K562 (cell line): ENCODE data around the gene ERBB3. TPM values are rescaled to one million over a fixed set of nuclear protein-coding genes. Genes with fewer than 3 reads are reported as not detected.

Experiments used
- E4F1 ChIP-seq: fragments of 250-450 bp; sonication (Bioruptor Pico); IDR thresholded peaks from 2 replicates; pipeline ENCODE4 v1.5.0; 2021; ENCODE audit warnings: mild to moderate bottlenecking, borderline replicate concordance
- FOXA3 ChIP-seq, 2 experiments: fragments of 450-650 bp in 1 of 2; sonication (generic) in 1 of 2; formaldehyde crosslinking; IDR thresholded peaks in 1 of 2; conservative IDR thresholded peaks in 1 of 2; 2 replicates each; pipeline versions ENCODE4 v1.4.0 to v1.8.0; 2020 to 2022; ENCODE audit warnings: mild to moderate bottlenecking in 2 of 2, missing genetic modification reagents in 1 of 2
- KLF1 ChIP-seq: fragments of 450-650 bp; IDR thresholded peaks from 2 replicates; pipeline ENCODE4 v1.6.1; 2016; ENCODE audit warnings: missing genetic modification characterization, missing compliant biosample characterization
- KLF6 ChIP-seq: fragments of 250-450 bp; sonication (Bioruptor Pico); IDR thresholded peaks from 2 replicates; pipeline ENCODE4 v1.4.0; 2020; ENCODE audit warnings: mild to moderate bottlenecking, moderate library complexity, borderline replicate concordance
- MCM2 ChIP-seq: fragments of 450-650 bp; IDR thresholded peaks from 2 replicates; pipeline ENCODE4 v1.6.1; 2017; ENCODE audit warnings: low read depth, mild to moderate bottlenecking
- MNT ChIP-seq, 2 experiments: fragments of 450-650 bp; conservative IDR thresholded peaks; 2 replicates each; pipeline ENCODE4 v1.6.1; 2017; ENCODE audit warnings: mild to moderate bottlenecking in 2 of 2, moderate library complexity in 2 of 2
- PHF8 ChIP-seq: fragments of 200-600 bp; sonication (generic); IDR thresholded peaks from 2 replicates; pipeline ENCODE4 v1.6.1; 2012; ENCODE audit warnings: mixed run types, mild to moderate bottlenecking, inconsistent platforms, low read length, moderate library complexity, borderline replicate concordance
- PRDM10 ChIP-seq: fragments of 450-650 bp; IDR thresholded peaks from 2 replicates; pipeline ENCODE4 v1.6.1; 2018; ENCODE audit not compliant: partially characterized antibody
- RBFOX2 ChIP-seq: fragments of 200-400 bp; formaldehyde crosslinking; IDR thresholded peaks from 2 replicates; pipeline ENCODE4 v1.6.1; 2017; ENCODE audit warnings: low read depth, mild to moderate bottlenecking, low read length, moderate library complexity
- THRAP3 ChIP-seq: fragments of 450-650 bp; IDR thresholded peaks from 2 replicates; pipeline ENCODE4 v1.6.1; 2016; ENCODE audit warnings: mild to moderate bottlenecking, inconsistent platforms, borderline replicate concordance
- USF2 ChIP-seq: sonication (generic); formaldehyde crosslinking; IDR thresholded peaks from 2 replicates; pipeline ENCODE4 v1.5.0; 2020; ENCODE audit warnings: missing genetic modification reagents
- ZBTB12 ChIP-seq: fragments of 250-450 bp; sonication (Bioruptor Pico); IDR thresholded peaks from 2 replicates; pipeline ENCODE4 v1.4.0; 2020
- ZKSCAN8 ChIP-seq: fragments of 200-800 bp; sonication (Bioruptor generic); IDR thresholded peaks from 2 replicates; pipeline ENCODE4 v1.6.1; 2016; ENCODE audit warnings: missing genetic modification characterization, missing compliant biosample characterization
- ZNF165 ChIP-seq: fragments of 250-450 bp; sonication (Bioruptor Pico); IDR thresholded peaks from 2 replicates; pipeline ENCODE4 v1.4.0; 2020; ENCODE audit warnings: borderline replicate concordance
- ZNF175 ChIP-seq: fragments of 200-800 bp; sonication (Bioruptor generic); IDR thresholded peaks from 2 replicates; pipeline ENCODE4 v1.6.1; 2016; ENCODE audit warnings: low read depth, mild to moderate bottlenecking, missing genetic modification characterization, missing compliant biosample characterization
- ZNF589 ChIP-seq: fragments of 200-800 bp; sonication (Bioruptor generic); IDR thresholded peaks from 2 replicates; pipeline ENCODE4 v1.6.1; 2016; ENCODE audit warnings: low read depth, missing genetic modification characterization, missing compliant biosample characterization
- polyA plus RNA-seq, 8 experiments: library from polyadenylated mRNA; depleted of rRNA in 4 of 8; stranded (reverse) in 5 of 8; unstranded in 3 of 8; fragments of >200 nt; fragmentation: Nextera tagmentation in 2 of 8; fragmentation: Illumina TruSeq in 1 of 8; extraction: Ambion mirVana in 2 of 8; extraction: Trizol in 1 of 8; gene quantifications; 2 replicates each; pipeline versions ENCODE4 v1.2.1 to v1.2.3, GENCODE V29; 2011 to 2014; ENCODE audit warnings: inconsistent platforms in 1 of 8, missing spikeins in 1 of 8
- total RNA-seq, 7 experiments: library from RNA; depleted of rRNA in 6 of 7; stranded (reverse); fragments of >200 nt in 6 of 7; fragmentation: Illumina TruSeq in 2 of 7; extraction: Trizol in 2 of 7; gene quantifications; 2 replicates each; pipeline versions ENCODE4 v1.2.1 to v1.2.3, GENCODE V29; 2011 to 2021; ENCODE audit warnings: low replicate concordance in 1 of 7

Gene ERBB3
- total and polyA plus RNA-seq, 9 of the 15 experiments (the other 6 are each of a cell fraction or from before 2014, with no cell fraction given): 1.5 to 5.4 (median 3.8) TPM

GRCh38 chr12:56104815-56105608 lies 25.0 kb downstream of the ERBB3 start (continued):
- TF ChIP-seq E4F1 (no peak), ZKSCAN8 (CRISPR knock-in tag) (no peak), PHF8 (peak; percentile 1; the same call in 1 of the 2 replicates), ZNF589 (CRISPR knock-in tag) (no peak), THRAP3 (peak; percentile 20; the same call in 1 of the 2 replicates), FOXA3 (CRISPR knock-in tag; conservative IDR thresholded peaks at IDR 0.05 in 1 of 2, IDR thresholded peaks at IDR 0.05 in 1 of 2) (0 out of 4 replicates have a peak, but pooled peaks of 1 of the 2 experiments have one; percentile 39), ZNF165 (CRISPR knock-in tag) (no peak), RBFOX2 (peak; percentile 80), ZNF175 (no peak), MCM2 (no peak), KLF1 (no peak), MNT (conservative IDR thresholded peaks at IDR 0.05) (peak; percentile 92 to 95), USF2 (CRISPR knock-in tag) (peak; percentile 51; the same call in 1 of the 2 replicates), KLF6 (no peak), PRDM10 (peak; percentile 95), ZBTB12 (CRISPR knock-in tag) (no peak)
